Colonic mucosa (tissue), 4 donors: Measurements from ENCODE around the gene SLC25A20. TPM values are rescaled to one million over a fixed set of nuclear protein-coding genes. Genes with fewer than 3 reads are reported as not detected.

Experiments used
- DNase-seq: peaks from one replicate; pipeline ENCODE4 v3.0.0-alpha.2; 2020
- H3K27ac ChIP-seq: fragments of 200-600 bp; one replicate; pipeline ENCODE4 v1.8.0; 2021
- H3K27me3 ChIP-seq: fragments of 200-600 bp; one replicate; pipeline ENCODE4 v1.8.0; 2021
- H3K36me3 ChIP-seq: fragments of 200-600 bp; one replicate; pipeline ENCODE4 v1.8.0; 2021
- H3K4me1 ChIP-seq: fragments of 200-600 bp; one replicate; pipeline ENCODE4 v1.8.0; 2021; ENCODE audit warnings: mild to moderate bottlenecking
- H3K4me3 ChIP-seq: fragments of 200-600 bp; one replicate; pipeline ENCODE4 v1.8.0; 2021
- H3K9ac ChIP-seq, 2 donors: one replicate each; pipeline ENCODE4 v1.7.0; 2013; ENCODE audit warnings: control low read depth in 2 of 2, low read depth in 2 of 2, low read length in 2 of 2
- H3K9me3 ChIP-seq: fragments of 200-600 bp; one replicate; pipeline ENCODE4 v1.8.0; 2021
- CTCF ChIP-seq: fragments of 200-600 bp; IDR thresholded peaks from one replicate; pipeline ENCODE4 v1.8.0; 2022; ENCODE audit warnings: antibody characterized with exemption, mild to moderate bottlenecking
- intact Hi-C: fragments of 100-400 bp; cut with DNase I; formaldehyde crosslinking; loops from one replicate; pipeline ENCODE4 v1.14.1; 2022
- total RNA-seq, 2 donors: library from RNA; stranded (reverse); fragmentation: NEBNext Ultra II Directional in 1 of 2; extraction: Animal tissue kit (Norgen Biotek cat#: 25700) in 1 of 2; gene quantifications; one replicate each; pipeline ENCODE4 v1.2.1, GENCODE V29; 2021
- donor health status: healthy.
- donor health status: DM: no; HTN: no; CAD: no.
- donor health status: DM: no; HTN: no; CAD: no.

Gene SLC25A20
- total RNA-seq, 2 donors from 2014 or later, result 28.6 to 31.5 TPM

GRCh38 chr3:48858709-48859108 lies 40.0 kb downstream of the SLC25A20 start:
- Histone ChIP-seq H3K4me1 (no peaks in the 10 kb centered on the region), H3K27ac (no peak overlapping the region), H3K27me3 (no peaks in the 10 kb centered on the region), H3K9ac (no peak overlapping the region), H3K36me3 (no peaks in the 10 kb centered on the region), H3K4me3 (no peak overlapping the region), H3K9me3 (no peaks in the 10 kb centered on the region)
- intact Hi-C loops, result no loop called here
- TF ChIP-seq CTCF, result no peak
- DNase-seq, result no peak

GRCh38 chr3:48857641-48858040 lies 41.0 kb downstream of the SLC25A20 start:
- TF ChIP-seq CTCF, result no peak
- no peaks in the 10 kb centered on the region for H3K36me3 ChIP-seq
- DNase-seq, result no peak

GRCh38 chr3:48856469-48856868 lies 42.2 kb downstream of the SLC25A20 start:
- Histone ChIP-seq H3K4me3 (no peak overlapping the region), H3K36me3 (no peaks in the 10 kb centered on the region), H3K9me3 (no peaks in the 10 kb centered on the region), H3K27me3 (no peaks in the 10 kb centered on the region), H3K9ac (peak overlapping the region in 1 of 2 donors; percentile 32), H3K27ac (peak overlapping the region; percentile 55), H3K4me1 (no peaks in the 10 kb centered on the region)
- peak; percentile 54 for DNase-seq
- intact Hi-C loops, result no loop called here
- TF ChIP-seq CTCF, result no peak

More at GRCh38 chr3:48857641-48858040, 41.0 kb downstream of the SLC25A20 start:
- H3K27ac ChIP-seq, result no peak overlapping the region
- no peak overlapping the region for H3K4me3 ChIP-seq
- no peak overlapping the region for H3K9ac ChIP-seq
- no peaks in the 10 kb centered on the region for H3K4me1 ChIP-seq
- H3K27me3 ChIP-seq, result no peaks in the 10 kb centered on the region
- intact Hi-C loops, result no loop called here
- H3K9me3 ChIP-seq, result no peaks in the 10 kb centered on the region

- no peak overlapping the region for H3K4me3 ChIP-seq
- peak overlapping the region in 1 of 2 donors; percentile 32 for H3K9ac ChIP-seq
- DNase-seq, result peak; percentile 41
- no peaks in the 10 kb centered on the region for H3K27me3 ChIP-seq
- H3K4me1 ChIP-seq, result no peaks in the 10 kb centered on the region
- no peaks in the 10 kb centered on the region for H3K36me3 ChIP-seq
- no peak for TF ChIP-seq CTCF
- H3K9me3 ChIP-seq, result no peaks in the 10 kb centered on the region
- intact Hi-C loops, result no loop called here
- peak overlapping the region; percentile 55 for H3K27ac ChIP-seq
These were observed 42.8 kb downstream of the SLC25A20 start for GRCh38 chr3:48855681-48856447.

GRCh38 chr3:48852151-48852550 lies 46.5 kb downstream of the SLC25A20 start:
- Histone ChIP-seq H3K27me3 (no peaks in the 10 kb centered on the region), H3K9ac (no peak overlapping the region), H3K4me1 (no peaks in the 10 kb centered on the region), H3K27ac (no peak overlapping the region), H3K4me3 (no peak overlapping the region), H3K36me3 (no peaks in the 10 kb centered on the region), H3K9me3 (no peaks in the 10 kb centered on the region)
- no peak for DNase-seq
- no peak for TF ChIP-seq CTCF
- intact Hi-C loops, result no loop called here
